ENCODE measurements around the gene ARFGAP2.
"Not testable (repeated sequence)": the region's sequence is repeated elsewhere in the genome, so short reads cannot be mapped to it uniquely, and the experiment has no call there.

Gene ARFGAP2

DNA sequence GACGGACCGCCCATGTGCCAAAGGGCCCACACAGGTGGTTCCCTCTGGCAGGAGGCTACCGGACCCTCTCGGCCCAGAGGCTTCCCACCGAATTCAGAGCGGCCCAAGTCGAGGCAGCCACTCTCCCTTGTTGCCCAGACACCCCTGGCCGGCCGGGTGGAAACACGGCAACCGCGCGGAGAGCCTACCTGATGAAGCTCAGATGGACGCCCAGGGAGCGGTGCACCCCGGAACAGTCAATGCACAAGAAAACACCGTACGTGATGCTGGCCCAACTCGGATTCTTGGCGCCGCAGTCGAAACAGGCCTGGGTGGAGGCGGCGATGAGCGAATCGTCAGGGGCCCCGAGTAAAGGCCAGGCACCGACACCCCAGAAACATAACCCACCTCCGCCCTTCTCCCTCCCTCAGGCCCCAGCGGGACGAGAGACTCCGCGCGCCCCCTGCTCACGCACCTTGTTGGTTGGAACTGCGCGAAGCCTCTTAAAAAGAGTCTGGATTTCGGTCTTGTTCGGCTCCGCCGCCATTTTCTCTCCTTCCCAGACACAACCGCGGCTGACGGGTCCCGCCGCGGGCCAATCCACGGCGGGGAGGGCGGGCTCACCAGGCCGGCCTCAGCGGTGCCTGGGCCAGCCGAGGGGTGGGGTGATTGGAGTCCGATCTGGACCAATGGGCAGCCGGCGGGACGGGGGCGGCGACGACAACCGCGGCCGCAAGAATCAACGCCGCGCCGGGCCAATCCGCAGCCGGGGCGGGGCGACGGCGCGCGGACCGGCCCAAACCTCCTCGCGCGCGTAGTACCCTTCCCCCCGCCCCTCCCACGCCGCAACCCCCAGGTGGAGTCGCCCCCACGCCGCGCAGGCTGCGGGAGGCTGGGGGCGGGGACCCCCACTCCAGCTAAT is at the start of gene ARFGAP2:
TSS of gene ARFGAP2 (minus strand) at position 552 of the 901 bp plus-strand sequence. CDS start at position 526, 26 bp downstream.
- peak; percentile 95 for DNase-seq

DNA sequence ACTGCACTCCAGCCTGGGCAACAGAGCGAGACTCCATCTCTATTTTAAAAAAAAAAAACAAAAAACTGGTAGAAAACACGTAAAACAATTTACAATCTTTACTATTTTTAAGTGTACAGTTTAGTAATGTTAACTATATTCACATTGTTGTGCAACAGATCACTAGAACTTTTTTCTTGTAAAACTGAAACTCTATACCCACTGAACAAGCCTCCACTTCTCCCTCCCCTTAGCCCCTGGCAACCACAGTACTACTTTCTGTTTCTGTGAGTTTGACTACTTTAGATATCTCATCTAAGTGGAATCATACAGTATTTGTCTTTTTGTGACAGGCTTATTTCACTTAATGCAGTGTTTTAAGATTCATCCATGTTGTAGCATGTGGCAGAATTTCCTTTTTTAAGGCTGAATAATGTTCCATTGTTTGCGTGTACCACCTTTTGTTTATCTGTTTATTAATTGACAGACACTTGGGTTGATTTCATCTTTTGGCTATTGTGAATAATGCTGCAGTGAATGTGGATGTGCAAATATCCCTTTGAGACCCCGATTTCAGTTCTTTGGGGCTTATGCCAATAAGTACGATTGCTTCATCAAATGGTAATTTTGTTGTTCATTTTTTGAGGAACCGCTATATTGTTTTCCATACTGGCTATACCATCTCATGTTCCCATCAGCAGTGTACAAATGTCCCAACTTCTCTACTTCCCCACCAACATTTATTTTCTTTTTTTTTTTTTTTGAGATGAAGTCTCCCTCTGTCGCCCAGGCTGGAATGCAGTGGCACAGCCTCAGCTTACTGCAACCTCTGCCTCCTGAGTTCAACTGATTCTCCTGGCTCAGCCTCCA is 49.1 kb upstream of the ARFGAP2 start:
- no peak for DNase-seq

DNA sequence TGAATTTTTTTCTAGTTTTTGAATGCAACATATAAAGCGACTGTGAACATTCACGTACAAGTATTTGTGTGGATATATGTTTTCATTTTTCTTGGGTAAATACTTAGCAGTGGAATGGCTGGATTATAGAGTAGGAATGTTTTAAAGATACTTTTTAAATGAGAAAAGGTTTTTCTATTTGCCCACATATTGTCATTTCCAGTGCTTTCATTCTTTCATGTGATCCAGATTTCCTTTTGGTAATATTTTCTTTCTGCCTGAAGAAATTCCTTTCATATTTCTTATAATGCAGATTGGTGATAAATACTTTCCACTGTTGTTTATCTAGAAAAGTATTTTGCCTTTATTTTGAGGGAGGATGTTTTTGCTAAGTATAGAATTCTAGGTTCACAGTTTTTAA is 46.0 kb upstream of the ARFGAP2 start:
- no peak for DNase-seq

DNA sequence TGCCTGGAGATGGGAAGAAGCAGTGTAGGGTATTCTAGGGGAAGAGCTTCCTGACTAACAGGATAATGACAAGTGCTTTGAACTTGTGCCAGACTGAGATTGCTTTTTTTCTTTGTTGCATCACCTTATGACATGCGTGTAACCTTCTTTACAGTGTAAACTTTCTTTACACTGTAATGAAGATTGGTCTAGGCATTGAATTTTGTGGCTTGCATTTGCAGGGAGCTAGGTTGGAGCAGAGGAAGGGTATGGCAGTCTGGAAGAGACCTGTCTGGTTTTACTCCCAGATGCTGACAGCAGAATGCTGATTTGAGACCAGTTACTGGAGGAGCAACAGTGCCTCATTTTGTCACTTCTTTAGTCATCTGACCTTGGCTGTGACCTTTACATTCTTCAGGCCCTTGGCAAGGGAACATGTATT is 43.7 kb upstream of the ARFGAP2 start:
- no peak for DNase-seq

DNA sequence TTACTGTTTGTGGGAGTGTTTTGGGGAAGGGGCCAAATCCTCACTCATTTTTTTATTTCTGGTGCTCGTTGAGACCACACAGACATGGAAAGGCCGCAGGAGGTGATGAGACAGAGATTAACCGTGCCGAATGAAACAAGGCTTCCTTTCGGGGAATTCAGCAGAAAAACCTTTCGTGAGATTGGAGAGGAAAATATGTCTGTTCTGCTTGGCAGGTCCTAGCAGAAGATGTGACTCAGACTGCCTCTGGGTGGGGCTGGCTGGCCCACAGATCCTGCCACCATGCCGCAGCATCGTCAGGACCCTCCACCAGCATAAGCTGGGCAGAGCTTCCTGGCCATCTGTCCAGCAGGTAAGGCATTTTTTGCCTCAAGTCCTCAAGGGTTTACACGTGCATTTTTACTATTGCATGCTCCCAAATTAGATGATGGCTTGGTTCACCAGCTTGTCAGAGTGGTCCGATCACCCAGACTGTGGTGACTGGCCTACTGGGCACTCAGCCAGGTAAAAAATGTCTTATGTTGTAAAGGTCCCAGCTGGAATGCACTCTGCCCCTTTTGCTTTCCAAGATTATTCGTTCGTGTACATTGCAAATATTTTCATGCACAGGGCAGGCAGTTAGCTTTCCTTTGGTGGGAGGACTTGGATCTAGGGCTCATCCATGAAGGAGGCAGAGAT is 39.6 kb upstream of the ARFGAP2 start:
- peak; percentile 54 for DNase-seq

DNA sequence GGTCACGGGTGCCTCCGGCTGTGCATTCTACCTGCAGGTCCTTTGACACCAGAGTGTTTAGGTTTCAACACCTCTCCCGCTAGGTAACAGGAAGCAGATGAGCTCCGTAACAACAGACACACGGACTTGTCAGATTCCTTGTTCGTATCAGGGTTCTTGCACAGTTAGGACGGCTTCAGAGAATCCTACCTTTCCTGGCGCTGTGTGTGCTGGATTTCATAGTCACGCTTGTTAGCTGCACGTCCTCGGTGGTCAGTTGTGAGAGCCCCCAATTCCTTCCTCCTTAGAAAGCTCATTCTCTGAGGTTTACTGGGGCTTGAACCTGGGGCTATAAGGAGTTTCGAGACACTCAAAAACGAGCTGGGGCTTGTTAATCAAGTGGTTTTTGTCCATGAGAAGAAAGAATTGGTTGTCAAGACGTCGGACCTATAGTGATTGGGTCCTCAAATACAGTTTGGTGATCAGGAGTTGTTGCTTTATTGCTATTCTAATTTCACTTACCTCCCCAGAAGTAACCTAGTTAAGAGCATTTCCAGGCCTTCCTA is 38.8 kb upstream of the ARFGAP2 start:
- DNase-seq = no peak

DNA sequence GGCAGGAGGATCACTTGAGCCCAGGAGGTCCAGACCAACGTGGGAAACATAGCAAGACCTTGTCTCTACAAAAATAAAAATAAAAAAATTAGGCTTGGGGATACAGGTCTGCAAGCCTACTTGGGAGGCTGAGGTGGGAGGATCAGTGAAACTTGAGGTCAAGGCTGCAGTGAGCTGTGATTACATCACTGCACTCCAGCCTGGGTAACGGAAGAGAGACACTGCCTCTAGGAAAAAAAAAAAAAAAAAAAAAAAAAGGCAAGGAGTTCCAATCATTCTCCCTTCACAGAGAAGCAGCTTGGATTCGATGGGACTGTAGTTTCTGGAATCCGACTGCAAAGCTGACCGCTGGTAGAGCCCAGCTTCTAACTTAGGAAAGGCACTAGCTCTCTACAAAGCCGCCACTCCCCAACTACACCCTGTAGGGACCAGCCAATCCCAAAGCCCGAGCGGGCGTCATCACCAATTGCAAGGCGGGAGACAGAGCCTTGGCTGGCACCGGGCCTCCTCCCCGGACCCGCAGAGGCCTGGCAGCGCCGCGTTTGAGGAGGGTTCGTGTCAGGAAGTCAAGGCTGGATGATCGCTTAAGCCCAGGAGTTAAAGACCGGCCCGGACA is 37.4 kb upstream of the ARFGAP2 start:
- DNase-seq = peak; percentile 77

DNA sequence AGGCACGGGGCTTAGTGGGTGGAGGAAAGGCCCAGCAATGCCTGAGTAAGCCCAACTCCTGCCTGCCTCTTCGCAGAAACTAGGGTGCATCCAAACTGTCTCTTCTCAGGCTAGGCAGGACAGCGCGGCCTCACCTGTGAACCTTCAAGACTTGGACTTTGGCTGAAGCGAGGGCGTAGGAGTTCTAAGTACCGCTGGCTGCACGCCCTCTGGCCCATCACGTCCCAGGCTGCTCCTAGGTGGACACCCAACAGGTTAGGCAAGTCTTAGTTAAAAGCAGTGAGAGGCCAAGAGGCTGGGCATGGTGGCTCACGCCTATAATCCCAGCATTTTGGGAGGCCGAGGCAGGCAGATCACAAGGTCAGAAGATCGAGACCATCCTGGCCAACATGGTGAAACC is 36.3 kb upstream of the ARFGAP2 start:
- no peak for DNase-seq

DNA sequence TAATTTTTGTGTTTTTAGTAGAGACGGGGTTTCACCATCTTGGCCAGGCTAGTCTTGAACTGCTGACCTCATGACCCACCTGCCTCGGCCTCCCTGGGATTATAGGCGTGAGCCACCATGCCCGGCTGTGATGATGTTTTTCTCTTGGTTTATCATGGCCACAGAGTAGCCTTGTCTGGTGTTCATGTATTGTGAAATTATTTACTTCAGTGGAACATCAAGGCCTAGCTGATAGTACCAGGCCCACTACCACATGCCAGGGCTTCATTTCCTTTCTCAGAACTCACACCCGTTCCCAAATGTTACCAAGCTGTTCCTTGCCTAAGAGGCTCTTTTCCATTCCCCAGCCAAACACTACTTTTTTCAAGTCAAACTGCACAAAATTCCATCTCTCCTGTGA is 31.9 kb upstream of the ARFGAP2 start:
- DNase-seq = no peak

DNA sequence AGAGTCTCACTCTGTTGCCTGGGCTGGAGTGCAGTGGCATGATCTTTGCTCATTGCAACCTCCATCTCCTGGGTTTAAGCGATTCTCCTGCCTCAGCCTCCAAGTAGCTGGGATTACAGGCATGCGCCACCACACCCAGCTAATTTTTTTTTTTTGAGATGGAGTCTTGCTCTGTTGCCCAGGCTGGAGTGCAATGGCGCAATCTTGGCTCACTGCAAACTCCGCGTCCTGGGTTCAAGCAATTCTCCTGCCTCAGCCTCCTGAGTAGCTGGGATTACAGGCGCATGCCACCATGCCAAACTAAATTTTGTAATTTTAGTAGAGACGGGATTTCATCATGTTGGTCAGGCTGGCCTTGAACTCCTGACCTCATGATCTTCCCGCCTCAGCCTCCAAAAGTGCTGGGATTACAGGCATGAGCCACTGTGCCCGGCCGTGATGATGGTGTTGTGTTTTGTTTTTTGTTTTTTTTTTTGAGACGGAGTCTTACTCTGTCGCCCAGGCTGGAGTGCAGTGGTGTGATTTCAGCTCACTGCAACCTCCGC is 31.4 kb upstream of the ARFGAP2 start:
- DNase-seq = not testable (repeated sequence)

DNA sequence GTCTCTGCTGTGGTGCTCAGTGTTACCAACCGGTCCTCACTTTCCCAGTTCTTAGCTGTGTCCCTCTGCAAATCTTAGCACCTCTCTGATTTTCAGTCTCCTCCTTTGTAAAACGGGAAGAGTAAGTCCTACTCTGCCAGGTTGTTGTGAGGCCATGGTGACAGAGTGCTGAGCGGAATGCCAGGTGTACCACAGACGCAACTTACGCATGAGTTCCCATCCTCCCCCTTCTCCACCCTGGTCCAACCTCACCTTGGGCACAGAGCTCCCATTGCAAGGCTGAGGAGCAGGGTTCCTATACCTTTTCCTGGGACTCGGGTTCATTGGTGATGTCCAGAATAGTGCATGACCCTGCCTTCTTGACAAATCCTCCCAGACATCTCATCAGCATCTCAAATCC is 30.8 kb upstream of the ARFGAP2 start:
- no peak for DNase-seq

DNA sequence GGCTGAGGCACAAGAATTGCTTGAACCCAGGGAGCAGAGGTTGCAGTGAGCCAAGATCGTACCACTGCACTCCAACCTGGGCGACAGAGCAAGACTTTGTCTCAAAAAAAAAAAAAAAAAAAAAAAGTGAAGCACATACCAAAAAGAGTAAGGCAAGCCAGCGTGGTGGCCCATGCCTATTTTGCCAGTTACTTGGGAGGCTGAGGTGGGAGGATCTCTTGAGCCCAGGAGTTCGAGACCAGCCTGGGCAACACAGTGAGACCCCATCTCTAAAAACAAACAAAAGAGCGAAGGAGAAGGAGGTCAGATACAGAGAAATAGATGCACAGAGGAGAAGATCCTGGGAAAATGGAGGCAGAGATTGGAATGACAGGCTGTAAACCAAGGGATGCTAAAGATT is 29.9 kb upstream of the ARFGAP2 start:
- DNase-seq = not testable (repeated sequence)

DNA sequence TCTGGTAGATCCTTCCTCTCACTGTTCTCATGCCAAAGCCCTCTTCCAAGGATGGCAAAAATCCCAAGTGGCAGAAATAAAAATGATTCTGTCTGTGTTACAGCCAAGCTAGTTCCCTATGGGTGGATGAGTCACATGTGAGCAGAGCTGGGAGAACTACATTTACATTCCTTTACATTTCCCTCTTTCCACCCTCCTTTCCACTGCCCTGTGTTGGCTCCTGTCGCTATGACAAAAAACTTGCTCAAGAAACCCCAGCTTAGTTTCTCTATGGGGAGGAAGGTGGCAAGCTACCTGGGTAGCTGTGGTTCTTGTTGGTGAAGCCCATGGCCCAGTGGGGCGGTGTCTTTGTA is 27.9 kb upstream of the ARFGAP2 start:
- DNase-seq = no peak

DNA sequence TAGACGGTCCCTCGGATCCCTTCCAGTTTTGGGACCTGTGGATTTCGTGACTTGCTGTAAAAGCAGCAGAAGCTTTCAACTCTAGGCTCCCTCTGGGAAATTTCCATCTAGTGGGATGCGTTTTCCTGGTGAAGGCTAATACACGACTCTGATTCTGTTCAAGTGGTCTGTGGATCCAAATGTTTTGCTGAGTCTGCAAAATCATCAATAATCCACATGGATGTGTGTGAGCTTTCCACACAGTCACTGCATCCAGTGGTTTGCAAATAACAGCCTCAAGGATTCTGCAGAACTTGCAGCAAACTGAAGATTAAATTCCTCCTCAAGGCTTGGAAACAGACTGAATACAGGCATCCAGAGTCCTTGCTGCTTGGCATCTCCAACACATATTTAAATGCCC is 25.9 kb upstream of the ARFGAP2 start:
- DNase-seq = no peak

DNA sequence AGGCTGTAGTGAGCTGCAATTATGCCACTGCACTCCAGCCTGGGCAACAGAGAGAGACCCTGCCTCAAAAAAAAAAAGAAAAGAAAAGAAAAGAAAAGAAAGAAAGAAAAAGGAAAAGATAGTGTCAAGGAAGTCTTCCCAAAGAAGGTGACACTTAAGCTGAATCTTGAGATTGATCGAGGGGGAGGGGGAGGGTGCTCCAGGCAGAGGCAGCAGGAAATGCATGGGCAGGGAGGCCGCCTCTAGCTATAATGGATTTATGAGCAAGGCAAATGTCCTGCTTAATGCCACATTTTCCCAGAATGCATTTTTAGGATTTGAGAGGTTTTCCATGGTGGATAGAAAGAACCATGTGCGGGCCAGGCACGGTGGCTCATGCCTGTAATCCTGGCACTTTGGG is 24.3 kb upstream of the ARFGAP2 start:
- DNase-seq = no peak

DNA sequence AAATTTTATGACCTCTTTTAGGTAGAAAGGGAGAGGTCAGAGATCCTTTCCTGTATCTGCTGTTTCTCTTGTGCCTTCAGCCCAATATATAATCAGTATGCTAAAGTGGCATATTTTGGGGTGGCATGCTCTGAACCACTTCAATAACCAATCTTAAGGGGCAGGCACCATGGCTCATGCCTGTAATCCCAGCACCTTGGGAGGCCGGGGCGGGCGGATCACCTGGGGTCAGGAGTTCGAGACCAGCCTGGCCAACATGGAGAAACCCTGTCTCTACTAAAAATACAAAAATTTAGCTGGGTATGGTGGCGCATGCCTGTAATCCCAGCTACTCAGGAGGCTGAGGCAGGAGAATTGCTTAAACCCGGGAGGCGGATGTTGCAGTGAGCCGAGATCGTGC is 21.5 kb upstream of the ARFGAP2 start:
- DNase-seq = not testable (repeated sequence)

DNA sequence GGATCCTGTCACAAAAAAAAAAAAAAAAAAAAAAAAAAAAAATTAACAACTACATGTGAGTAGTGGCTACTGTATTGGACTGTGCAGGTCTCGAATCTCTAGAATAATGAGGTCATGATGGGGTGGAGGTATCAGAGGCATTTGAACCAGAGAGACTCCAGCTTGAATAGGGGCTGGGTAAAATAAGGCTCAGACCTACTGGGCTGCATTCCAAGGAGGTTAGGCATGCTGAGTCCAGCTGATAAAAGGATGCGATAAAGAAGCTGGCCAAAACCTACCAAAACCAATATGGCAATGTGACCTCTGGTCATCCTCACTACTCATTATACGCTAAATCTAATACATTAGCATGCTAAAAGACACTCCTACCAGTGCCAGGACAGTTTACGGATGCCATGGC is 15.4 kb upstream of the ARFGAP2 start:
- no peak for DNase-seq

DNA sequence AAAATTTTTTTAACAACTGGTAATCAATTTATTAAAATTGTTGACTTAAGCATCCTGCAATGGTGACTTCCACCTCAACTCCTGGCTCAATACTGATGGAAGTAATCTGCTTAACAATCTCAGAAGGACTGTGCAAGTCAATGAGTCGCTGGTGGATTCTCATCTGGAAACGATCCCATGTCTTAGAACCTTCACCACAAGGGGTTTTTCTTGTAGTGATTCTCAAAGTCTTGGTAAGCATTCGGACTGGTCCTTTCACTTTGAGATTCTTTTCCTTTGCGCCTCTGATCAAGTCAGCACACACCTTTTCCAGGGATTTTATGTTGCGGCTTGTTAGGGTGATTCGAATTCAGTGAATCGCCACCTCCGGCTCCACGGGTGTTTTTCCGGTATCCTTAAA is 14.5 kb upstream of the ARFGAP2 start:
- DNase-seq = not testable (repeated sequence)

DNA sequence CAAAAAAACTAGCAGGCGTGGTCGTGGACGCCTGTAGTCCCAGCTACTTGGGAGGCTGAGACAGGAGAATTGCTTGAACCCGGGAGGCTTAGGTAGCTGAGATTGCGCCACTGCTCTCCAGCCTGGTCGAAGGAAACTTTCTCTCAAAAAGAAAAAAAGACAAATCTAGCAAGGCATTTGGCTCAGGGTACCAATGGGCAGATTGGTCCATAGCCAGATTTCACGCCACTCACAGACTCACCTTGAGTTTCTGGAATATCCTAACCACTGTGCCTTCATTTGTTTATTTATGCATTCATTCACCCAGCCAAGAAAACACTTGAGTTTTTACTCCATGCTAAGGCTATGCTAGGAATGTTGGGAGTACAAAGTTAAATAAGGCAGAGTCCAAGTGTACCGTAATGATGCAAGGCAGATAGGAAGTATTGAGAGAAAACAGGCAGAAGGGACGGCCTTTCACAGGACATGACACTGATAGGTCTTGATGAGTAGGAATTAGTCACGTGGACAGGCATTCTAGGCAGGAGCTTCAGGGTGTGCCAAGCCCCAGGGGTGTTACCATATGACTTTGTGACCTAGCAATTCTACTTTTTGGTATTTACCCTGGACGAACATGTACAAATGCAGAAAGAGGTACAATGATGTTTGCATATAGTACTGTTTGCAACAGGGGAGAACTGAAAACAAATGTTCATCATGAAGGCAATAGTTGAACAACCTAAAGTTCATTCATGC is 12.6 kb upstream of the ARFGAP2 start:
- DNase-seq = no peak

DNA sequence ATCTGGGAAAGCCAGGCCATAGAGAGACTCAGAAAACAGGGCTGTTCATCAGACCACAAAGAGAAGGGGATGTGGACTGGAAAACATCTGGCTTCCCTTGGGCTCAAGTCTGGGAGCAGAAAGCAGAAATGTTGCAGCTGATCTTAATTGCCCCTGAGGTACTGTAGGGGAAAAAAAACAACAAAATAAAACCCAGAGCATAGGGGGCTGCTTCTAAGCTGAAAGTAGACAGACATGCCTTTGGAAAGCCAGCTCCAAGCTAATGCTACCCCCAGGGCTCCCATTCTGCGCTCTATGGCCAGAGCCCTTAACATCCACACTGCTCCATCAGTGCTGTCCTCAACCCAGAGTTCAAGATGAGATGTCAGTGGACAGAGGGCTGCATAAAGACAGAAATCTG is 11.6 kb upstream of the ARFGAP2 start:
- DNase-seq = no peak

DNA sequence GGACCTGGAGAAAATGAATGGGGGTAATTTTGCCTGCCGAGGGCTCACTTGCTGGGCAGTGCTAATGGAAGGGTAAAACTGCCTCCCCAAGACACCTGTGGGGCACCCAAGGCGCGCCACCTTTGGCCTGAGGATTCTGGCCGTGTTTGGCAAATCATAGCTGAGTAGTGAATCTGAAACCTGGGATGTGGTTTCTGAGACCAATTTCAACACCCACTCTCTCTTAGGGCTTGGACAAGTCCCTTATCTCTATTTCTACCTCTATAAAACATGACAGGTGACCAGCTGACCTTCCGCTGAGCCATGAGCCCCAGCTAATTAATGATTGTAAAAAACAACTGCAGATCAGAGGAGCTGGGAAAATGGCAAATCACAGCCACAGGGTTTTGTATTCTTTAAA is 11.0 kb upstream of the ARFGAP2 start:
- DNase-seq = no peak
